Neural crest cell (in vitro differentiated cells): ENCODE data around the gene PGM1. TPM values are rescaled to one million over a fixed set of nuclear protein-coding genes. Genes with fewer than 3 reads are reported as not detected.

ENCODE experiments used
- DNase-seq: peaks from one replicate; pipeline ENCODE4 v3.0.0; 2021; ENCODE audit warnings: low read depth, mixed read lengths, low spot score
- H3K27ac Mint-ChIP-seq: one replicate; pipeline ENCODE4 v1.8.0; 2021; ENCODE audit warnings: mild to moderate bottlenecking, mixed read lengths; ENCODE audit not compliant: unreplicated experiment
- H3K27me3 Mint-ChIP-seq: 2 replicates; pipeline ENCODE4 v1.8.0; 2021; ENCODE audit warnings: low read depth, mild to moderate bottlenecking, mixed read lengths
- H3K36me3 Mint-ChIP-seq: 2 replicates; pipeline ENCODE4 v1.8.0; 2021; ENCODE audit warnings: low read depth, mild to moderate bottlenecking, mixed read lengths
- H3K4me1 Mint-ChIP-seq: 2 replicates; pipeline ENCODE4 v1.8.0; 2021; ENCODE audit warnings: mixed read lengths
- H3K4me3 Mint-ChIP-seq: one replicate; pipeline ENCODE4 v1.8.0; 2021; ENCODE audit warnings: mild to moderate bottlenecking, mixed read lengths
- H3K9me3 Mint-ChIP-seq: 2 replicates; pipeline ENCODE4 v1.8.0; 2021; ENCODE audit warnings: mixed read lengths
- CTCF ChIP-seq: fragments of 200-600 bp; sonication (generic); conservative IDR thresholded peaks from 2 replicates; pipeline ENCODE4 v1.5.0; 2021; ENCODE audit warnings: antibody characterized with exemption, mild to moderate bottlenecking
- total RNA-seq: library from RNA; stranded (reverse); gene quantifications from 2 replicates; pipeline ENCODE4 v1.2.1, GENCODE V29; 2021

Gene PGM1
- total RNA-seq, 1 donor from 2014 or later = 35.3 TPM

- Mint-ChIP-seq H3K36me3 (no peaks in the 10 kb centered on the region), H3K4me1 (peaks cover 2% of the 10 kb centered on the region), H3K9me3 (peaks cover 4% of the 10 kb centered on the region), H3K4me3 (no peak overlapping the region), H3K27me3 (no peaks in the 10 kb centered on the region), H3K27ac (peak overlapping the region; percentile 19)
- no peak for DNase-seq
- no peak for TF ChIP-seq CTCF
Observed at GRCh38 chr1:63669151-63669961, 76.1 kb downstream of the PGM1 start.

GRCh38 chr1:63670164-63670563, 77.0 kb downstream of the PGM1 start:
- H3K4me3 Mint-ChIP-seq = no peak overlapping the region
- no peaks in the 10 kb centered on the region for H3K36me3 Mint-ChIP-seq

GRCh38 chr1:63671514-63671913, 78.3 kb downstream of the PGM1 start:
- Mint-ChIP-seq H3K4me1 (peaks cover 5% of the 10 kb centered on the region), H3K4me3 (no peak overlapping the region), H3K27me3 (no peaks in the 10 kb centered on the region), H3K36me3 (no peaks in the 10 kb centered on the region), H3K27ac (no peak overlapping the region), H3K9me3 (no peaks in the 10 kb centered on the region)
- TF ChIP-seq CTCF = no peak
- DNase-seq = no peak

More at GRCh38 chr1:63670164-63670563, 77.0 kb downstream of the PGM1 start:
- DNase-seq = no peak
- Mint-ChIP-seq H3K4me1 (peaks cover 5% of the 10 kb centered on the region), H3K27me3 (no peaks in the 10 kb centered on the region), H3K27ac (no peak overlapping the region), H3K9me3 (peaks cover 4% of the 10 kb centered on the region)
- no peak for TF ChIP-seq CTCF

- peak; percentile 67 for DNase-seq
- Mint-ChIP-seq H3K27me3 (no peaks in the 10 kb centered on the region), H3K9me3 (peaks cover 2% of the 10 kb centered on the region), H3K4me3 (no peak overlapping the region), H3K4me1 (peaks cover 5% of the 10 kb centered on the region), H3K27ac (no peak overlapping the region), H3K36me3 (no peaks in the 10 kb centered on the region)
- TF ChIP-seq CTCF = peak; percentile 71
Observed at GRCh38 chr1:63674238-63674864, 81.1 kb downstream of the PGM1 start.

GRCh38 chr1:63674865-63675419, 81.7 kb downstream of the PGM1 start:
- no peaks in the 10 kb centered on the region for H3K27me3 Mint-ChIP-seq
- H3K4me1 Mint-ChIP-seq = peaks cover 5% of the 10 kb centered on the region
- H3K27ac Mint-ChIP-seq = no peak overlapping the region
- no peaks in the 10 kb centered on the region for H3K36me3 Mint-ChIP-seq
- TF ChIP-seq CTCF = no peak
- DNase-seq = no peak
- H3K9me3 Mint-ChIP-seq = peaks cover 2% of the 10 kb centered on the region
- no peak overlapping the region for H3K4me3 Mint-ChIP-seq
